Epithelial cell of proximal tubule (primary cell): ENCODE data around the gene CPNE8. TPM values are rescaled to one million over a fixed set of nuclear protein-coding genes. Genes with fewer than 3 reads are reported as not detected.

Source experiments
- DNase-seq: peaks from one replicate; pipeline ENCODE4 v3.0.0-alpha.2; 2011; ENCODE audit warnings: low read depth
- H3K4me3 ChIP-seq: 2 replicates; pipeline ENCODE4 v1.5.1; 2011; ENCODE audit warnings: low read depth, mild to moderate bottlenecking, low read length
- total RNA-seq: library from RNA; depleted of rRNA; stranded (reverse); fragments of >200 nt; gene quantifications from 2 replicates; pipeline ENCODE4 v1.2.3, GENCODE V29; 2015
- TF ChIP-seq, protein P1 (sequence below): conservative IDR thresholded peaks from 2 replicates; pipeline ENCODE4 v1.5.1; 2012; ENCODE audit warnings: low read depth, mild to moderate bottlenecking, low read length

Gene CPNE8
- total RNA-seq, 1 donor from 2014 or later: 7.1 TPM

DNA sequence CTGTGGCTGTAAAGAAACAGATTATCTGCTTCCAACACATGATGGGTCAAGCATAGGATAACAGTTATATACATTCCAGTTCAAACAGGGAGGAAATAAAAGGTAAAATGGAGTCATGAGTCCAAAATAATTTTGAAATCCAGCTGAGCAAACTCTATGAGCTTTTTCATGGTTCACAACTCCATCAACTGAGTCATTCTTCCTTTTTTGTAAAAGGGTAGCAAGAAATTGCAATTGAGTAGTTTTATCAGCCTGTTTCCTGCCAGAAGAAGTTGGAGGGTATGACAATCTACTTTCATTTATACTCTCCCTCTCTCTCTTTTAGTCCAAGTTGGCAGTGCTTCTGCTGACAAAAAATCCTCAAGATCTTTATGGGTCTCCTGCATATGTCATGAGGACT, 95.6 kb downstream of the CPNE8 start:
- TF ChIP-seq, protein P1, sequence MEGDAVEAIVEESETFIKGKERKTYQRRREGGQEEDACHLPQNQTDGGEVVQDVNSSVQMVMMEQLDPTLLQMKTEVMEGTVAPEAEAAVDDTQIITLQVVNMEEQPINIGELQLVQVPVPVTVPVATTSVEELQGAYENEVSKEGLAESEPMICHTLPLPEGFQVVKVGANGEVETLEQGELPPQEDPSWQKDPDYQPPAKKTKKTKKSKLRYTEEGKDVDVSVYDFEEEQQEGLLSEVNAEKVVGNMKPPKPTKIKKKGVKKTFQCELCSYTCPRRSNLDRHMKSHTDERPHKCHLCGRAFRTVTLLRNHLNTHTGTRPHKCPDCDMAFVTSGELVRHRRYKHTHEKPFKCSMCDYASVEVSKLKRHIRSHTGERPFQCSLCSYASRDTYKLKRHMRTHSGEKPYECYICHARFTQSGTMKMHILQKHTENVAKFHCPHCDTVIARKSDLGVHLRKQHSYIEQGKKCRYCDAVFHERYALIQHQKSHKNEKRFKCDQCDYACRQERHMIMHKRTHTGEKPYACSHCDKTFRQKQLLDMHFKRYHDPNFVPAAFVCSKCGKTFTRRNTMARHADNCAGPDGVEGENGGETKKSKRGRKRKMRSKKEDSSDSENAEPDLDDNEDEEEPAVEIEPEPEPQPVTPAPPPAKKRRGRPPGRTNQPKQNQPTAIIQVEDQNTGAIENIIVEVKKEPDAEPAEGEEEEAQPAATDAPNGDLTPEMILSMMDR: no peak
- DNase-seq: no peak
- H3K4me3 ChIP-seq: no peak overlapping the region

DNA sequence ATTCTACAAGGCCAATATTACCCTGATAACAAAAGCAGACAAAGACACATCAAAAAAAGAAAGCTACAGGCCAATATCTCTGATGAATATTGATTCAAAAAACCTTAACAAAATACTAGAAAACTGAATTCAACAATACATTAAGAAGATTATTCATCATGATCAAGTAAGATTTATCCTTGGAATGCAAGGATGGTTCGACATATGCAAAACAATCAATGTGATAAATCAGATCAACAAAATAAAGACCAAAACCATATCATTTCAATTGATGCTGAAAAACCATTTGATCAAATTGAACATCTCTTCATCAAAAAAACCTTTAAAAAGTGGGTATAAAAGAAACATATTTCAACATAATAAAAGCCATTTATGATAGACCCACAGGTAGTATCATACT, 117.3 kb downstream of the CPNE8 start:
- no peak for DNase-seq
- no peak overlapping the region for H3K4me3 ChIP-seq
- TF ChIP-seq, protein P1: no peak

DNA sequence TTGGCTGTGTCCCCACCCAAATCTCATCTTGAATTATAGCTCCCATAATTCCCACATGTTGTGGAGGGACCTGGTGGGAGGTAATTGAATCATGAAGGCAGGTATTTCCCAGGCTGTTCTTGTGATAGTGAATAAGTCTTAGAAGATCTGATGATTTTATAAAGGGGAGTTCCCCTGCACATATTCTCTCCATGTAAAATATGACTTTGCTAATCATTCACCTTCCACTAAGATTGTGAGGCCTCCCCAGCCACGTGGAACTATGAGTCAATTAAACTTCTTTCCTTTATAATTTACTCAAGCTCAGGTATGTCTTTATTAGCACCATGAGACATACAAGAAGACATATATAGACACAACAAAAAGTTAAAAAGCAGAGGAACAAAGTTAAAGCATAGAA, 120.0 kb downstream of the CPNE8 start:
- TF ChIP-seq, protein P1: no peak
- no peak overlapping the region for H3K4me3 ChIP-seq
- DNase-seq: peak; percentile 15

DNA sequence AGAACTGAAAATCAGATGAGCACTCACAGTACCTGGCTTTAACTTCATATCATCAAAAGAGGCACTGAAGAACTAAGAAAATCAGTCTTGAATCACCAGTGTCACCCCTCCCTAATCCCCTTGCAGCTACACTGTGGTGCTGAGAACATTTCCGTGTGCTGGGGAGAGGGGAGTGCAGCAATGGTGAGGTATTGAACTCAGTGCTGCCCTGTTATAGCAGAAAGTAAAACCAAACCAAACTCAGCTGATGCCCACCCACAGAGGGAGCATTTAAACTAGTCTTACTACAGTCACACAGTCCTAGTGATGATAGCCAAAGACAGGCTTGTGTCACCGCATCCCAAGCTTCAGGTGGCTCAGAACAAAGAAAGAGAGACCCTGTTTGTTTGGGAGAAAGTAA, 122.1 kb downstream of the CPNE8 start:
- no peak overlapping the region for H3K4me3 ChIP-seq

DNA sequence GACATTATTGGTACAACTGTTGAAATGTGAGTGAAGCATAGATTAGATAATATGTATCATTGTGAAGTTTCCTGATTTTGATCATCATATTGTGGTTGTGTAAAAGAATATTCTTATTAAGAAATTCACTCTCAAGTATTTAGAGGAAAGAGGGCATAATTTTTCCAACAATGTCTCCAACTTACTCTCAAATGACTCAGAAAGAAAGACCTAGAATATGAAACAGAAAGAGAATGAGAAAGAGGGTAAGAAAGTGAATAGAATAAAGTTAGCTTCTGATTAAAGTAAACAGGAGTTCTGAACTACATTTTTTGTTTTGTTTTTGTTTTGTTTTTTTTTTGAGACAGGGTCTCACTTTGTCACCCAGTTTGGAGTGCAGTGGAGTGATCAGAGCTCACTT, 123.0 kb downstream of the CPNE8 start:
- no peak overlapping the region for H3K4me3 ChIP-seq
- TF ChIP-seq, protein P1: no peak
- no peak for DNase-seq

More for the DNA sequence above, 122.1 kb downstream of the CPNE8 start:
- TF ChIP-seq, protein P1: no peak
- DNase-seq: no peak

DNA sequence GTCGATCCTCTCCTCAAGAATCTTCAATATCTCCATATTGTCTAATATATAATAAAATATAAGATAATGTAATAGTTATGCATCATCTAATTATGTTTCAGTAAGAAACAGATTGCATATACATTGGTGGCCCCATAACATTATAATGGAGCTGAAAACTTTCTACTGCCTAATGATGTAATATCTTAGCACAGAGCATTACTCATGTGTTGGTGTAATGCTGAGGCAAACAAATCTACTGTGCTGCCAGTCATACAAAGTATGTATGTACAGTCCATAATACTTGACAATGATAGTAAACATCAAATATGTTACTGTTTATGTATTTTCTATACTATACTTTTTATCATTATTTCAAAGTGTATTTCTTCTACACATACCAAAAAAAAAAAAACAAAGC, 128.7 kb downstream of the CPNE8 start:
- H3K4me3 ChIP-seq: no peak overlapping the region
- TF ChIP-seq, protein P1: no peak
- DNase-seq: no peak

DNA sequence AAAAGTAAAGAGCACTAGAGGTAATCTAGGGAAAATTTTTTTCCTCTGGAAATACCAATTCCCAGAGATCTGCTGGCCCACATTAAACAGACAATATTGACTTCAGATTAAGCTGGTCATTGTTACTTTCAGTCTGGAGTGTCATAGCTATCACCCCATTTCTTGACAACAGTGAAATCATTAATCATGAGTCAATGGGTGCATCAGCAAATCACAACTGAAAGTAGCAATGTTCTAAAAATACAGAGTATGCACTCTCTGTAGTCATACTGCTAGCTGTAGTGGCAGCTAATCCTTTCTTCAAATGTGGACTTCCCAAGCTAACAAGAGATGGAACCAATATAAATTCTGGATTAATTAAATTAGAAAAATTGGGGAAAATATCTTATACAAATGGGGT, 129.9 kb downstream of the CPNE8 start:
- DNase-seq: no peak
- TF ChIP-seq, protein P1: no peak
- H3K4me3 ChIP-seq: no peak overlapping the region
